IPS-18c (cell line): ENCODE measurements around the gene MTMR2.

Source experiments
- H3K4me3 ChIP-seq: 2 replicates; pipeline ENCODE4 v1.7.0; 2013; ENCODE audit warnings: low read depth, mild to moderate bottlenecking, low read length, moderate library complexity; ENCODE audit not compliant: insufficient read depth
- H3K9me3 ChIP-seq: one replicate; pipeline ENCODE4 v1.6.1; 2013; ENCODE audit warnings: mild to moderate bottlenecking, low read length, moderate library complexity; ENCODE audit not compliant: control insufficient read depth, insufficient read depth

Gene MTMR2

GRCh38 chr11:95923728-95924413, at the start of gene MTMR2:
MTMR2 (minus strand) TSS chr11:95924107; CDS start chr11:95923954, 153 bp downstream.
- no peaks in the 10 kb centered on the region for H3K9me3 ChIP-seq
- H3K4me3 ChIP-seq = peak within 1 kb of the TSS; percentile 98

GRCh38 chr11:95972060-95972459, 48.2 kb upstream of the MTMR2 start:
- Histone ChIP-seq H3K9me3 (no peaks in the 10 kb centered on the region), H3K4me3 (no peak overlapping the region)

GRCh38 chr11:95968585-95968984, 44.7 kb upstream of the MTMR2 start:
- H3K9me3 ChIP-seq = no peaks in the 10 kb centered on the region
- no peak overlapping the region for H3K4me3 ChIP-seq

- Histone ChIP-seq H3K9me3 (no peaks in the 10 kb centered on the region), H3K4me3 (no peak overlapping the region)
Observed at GRCh38 chr11:95964281-95964680, 40.4 kb upstream of the MTMR2 start.

- H3K9me3 ChIP-seq = no peaks in the 10 kb centered on the region
- no peak overlapping the region for H3K4me3 ChIP-seq
Observed at GRCh38 chr11:95961758-95962157, 37.9 kb upstream of the MTMR2 start.

- H3K4me3 ChIP-seq = no peak overlapping the region
Observed at GRCh38 chr11:95950905-95951304, 27.0 kb upstream of the MTMR2 start.

GRCh38 chr11:95948637-95949036, 24.7 kb upstream of the MTMR2 start:
- no peak overlapping the region for H3K4me3 ChIP-seq
- H3K9me3 ChIP-seq = peaks cover 7% of the 10 kb centered on the region

More at GRCh38 chr11:95950905-95951304, 27.0 kb upstream of the MTMR2 start:
- peaks cover 4% of the 10 kb centered on the region for H3K9me3 ChIP-seq

- H3K4me3 ChIP-seq = peak overlapping the region; percentile 4; the same call in 1 of the 2 replicates
- peaks cover 7% of the 10 kb centered on the region for H3K9me3 ChIP-seq
Observed at GRCh38 chr11:95944623-95945022, 20.7 kb upstream of the MTMR2 start.

GRCh38 chr11:95943546-95943945, 19.6 kb upstream of the MTMR2 start:
- Histone ChIP-seq H3K9me3 (peaks cover 6% of the 10 kb centered on the region), H3K4me3 (no peak overlapping the region)

- Histone ChIP-seq H3K9me3 (no peaks in the 10 kb centered on the region), H3K4me3 (no peak overlapping the region)
Observed at GRCh38 chr11:95939091-95939490, 15.2 kb upstream of the MTMR2 start.

GRCh38 chr11:95937358-95937757, 13.5 kb upstream of the MTMR2 start:
- H3K9me3 ChIP-seq = no peaks in the 10 kb centered on the region
- no peak overlapping the region for H3K4me3 ChIP-seq

- no peaks in the 10 kb centered on the region for H3K9me3 ChIP-seq
- H3K4me3 ChIP-seq = no peak overlapping the region
Observed at GRCh38 chr11:95933594-95933993, 9.7 kb upstream of the MTMR2 start.

GRCh38 chr11:95931916-95932315, 8.0 kb upstream of the MTMR2 start:
- no peak overlapping the region for H3K4me3 ChIP-seq
- no peaks in the 10 kb centered on the region for H3K9me3 ChIP-seq

GRCh38 chr11:95930948-95931347, 7.0 kb upstream of the MTMR2 start:
- no peak overlapping the region for H3K4me3 ChIP-seq
- H3K9me3 ChIP-seq = no peaks in the 10 kb centered on the region

- H3K4me3 ChIP-seq = no peak overlapping the region
- no peaks in the 10 kb centered on the region for H3K9me3 ChIP-seq
Observed at GRCh38 chr11:95926726-95927125, 2.8 kb upstream of the MTMR2 start.

- no peak overlapping the region; the same call in 1 of the 2 replicates for H3K4me3 ChIP-seq
- no peaks in the 10 kb centered on the region for H3K9me3 ChIP-seq
Observed at GRCh38 chr11:95925011-95925410, 1.1 kb upstream of the MTMR2 start.

GRCh38 chr11:95924414-95924760, 480 bp upstream of the MTMR2 start:
- no peaks in the 10 kb centered on the region for H3K9me3 ChIP-seq
- peak overlapping the region; percentile 98 for H3K4me3 ChIP-seq

- Histone ChIP-seq H3K4me3 (peak overlapping the region; percentile 98), H3K9me3 (no peaks in the 10 kb centered on the region)
Observed at GRCh38 chr11:95923439-95923727, 524 bp downstream of the MTMR2 start.
